GM21723 (cell line): Measurements from ENCODE around the gene SIGLECL1.

Experiments used
- ATAC-seq: cut with Tn5 transposase; IDR thresholded peaks from one replicate; pipeline ENCODE4 v1.9.1; 2021; ENCODE audit warnings: mild to moderate bottlenecking, moderate library complexity; ENCODE audit not compliant: unreplicated experiment

SIGLECL1 gene

GRCh38 chr19:51252306-51253079 lies 1.6 kb downstream of the SIGLECL1 start:
- no peak for ATAC-seq

DNA sequence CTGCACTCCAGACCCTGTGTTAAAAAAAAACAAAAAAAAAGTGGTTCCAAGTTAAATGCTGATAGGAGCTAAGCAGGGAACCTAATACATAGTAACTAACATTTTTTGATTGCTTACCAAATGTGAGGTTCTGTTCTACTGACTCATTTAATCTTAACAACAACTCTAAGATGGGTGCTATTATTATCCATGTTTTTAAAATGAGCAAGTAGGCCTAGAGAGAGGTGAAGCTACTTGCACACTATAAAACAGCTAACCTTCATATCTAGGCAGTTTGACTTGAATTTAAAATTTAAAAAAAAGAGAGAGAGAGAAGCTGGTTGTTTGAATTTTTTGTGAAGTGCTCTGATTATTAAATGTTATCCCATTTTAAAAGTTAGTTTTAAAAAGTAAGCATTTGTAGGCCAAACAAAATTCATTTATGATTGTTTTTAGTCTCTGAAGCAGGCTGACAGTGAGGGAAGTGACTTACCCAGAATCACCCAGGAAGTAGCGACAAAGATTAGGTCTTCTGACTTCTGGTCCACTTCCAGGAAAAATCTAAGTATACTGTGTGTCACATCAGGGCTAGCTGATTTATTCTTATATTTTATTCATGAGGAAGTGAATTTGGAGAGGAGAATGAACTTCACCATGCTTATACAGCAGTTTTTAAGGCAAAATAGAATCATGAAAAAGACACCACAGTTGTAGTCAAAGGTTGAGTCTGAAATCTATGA lies 2.4 kb downstream of the SIGLECL1 start:
- no peak for ATAC-seq

DNA sequence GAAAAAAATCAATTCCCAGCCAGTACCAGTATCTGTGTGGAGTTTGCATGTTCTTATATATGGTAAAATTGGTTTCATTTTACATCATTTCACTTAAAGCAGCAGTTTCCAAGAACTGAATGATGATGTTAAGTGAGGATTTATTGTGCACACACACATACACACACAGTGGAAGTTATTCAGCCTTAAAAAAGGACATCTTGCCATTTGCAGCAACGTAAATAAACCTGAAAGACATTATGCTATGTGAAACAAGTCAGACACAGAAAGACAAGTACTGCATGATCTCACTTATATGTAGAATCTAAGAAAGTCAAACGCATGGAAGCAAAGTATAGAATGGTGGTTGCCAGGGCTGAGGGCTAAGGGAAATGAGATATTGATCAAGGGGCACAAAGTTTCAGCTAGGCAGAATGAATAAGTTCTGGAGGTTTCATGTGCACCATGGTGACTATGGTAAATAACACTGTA lies 5.3 kb downstream of the SIGLECL1 start:
- ATAC-seq = no peak

DNA sequence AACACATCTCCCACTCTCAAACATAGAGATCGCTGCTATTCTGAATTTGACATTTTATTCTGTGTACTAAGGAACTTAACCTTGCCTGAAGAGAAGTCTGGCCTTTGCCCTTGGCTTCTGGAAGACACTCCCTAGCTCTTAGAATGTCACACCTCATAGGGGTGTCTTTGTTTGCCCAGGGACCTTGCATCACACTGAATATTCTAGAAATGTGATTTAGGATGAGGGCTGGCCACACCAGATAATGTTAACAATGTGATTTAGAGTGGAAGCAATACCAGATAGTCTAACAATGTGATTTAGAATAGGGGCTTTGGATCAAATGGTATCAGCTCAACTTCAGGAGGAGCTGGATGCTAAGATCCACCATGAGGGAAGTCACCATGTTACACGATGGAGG lies 6.6 kb downstream of the SIGLECL1 start:
- no peak for ATAC-seq

DNA sequence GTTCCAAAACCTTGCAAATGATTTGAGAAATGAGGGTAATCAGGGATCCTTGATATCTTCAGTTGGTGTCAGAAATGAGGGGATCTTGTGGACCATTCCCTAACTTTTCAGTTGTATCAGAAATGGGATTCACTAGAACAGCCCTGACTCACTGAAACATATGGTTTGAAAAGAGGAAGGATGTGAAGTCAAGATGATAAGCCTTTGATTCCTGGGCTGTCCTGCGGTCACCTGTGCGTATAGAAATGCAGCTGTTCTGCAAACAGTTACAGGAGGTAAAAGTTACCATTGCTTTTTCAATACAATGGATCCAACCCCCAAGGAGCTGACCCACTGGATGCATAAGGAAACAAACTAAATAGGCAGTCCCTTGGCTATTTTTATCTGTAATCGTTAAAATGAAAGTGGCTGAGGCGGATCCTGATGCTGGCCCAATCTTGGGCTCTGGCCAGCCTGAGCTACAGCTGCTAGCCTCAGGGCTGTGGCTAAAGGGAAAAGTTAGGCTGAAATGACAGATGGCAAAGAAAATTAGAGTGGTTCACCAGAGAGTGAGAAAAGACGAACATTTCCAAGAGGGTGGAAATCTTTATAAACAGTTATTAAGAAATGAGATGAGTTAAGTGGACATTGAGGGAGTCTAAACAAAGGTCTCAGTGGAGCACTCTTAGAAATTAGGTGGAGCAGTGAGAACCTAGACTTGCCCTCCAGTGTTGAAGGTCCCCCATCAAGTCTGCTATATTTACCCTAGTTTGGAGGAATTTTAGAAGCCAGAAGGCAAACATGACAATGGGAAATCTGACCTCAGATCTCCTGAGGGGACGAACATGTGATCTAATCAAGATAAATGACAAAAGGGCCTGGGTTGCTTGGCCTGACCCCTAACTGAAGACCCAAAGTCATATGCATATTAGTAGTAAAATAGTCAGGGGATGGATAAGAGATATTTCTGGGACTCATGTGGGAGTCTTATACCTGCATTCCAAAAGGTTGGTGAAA lies 7.6 kb downstream of the SIGLECL1 start:
- no peak for ATAC-seq

DNA sequence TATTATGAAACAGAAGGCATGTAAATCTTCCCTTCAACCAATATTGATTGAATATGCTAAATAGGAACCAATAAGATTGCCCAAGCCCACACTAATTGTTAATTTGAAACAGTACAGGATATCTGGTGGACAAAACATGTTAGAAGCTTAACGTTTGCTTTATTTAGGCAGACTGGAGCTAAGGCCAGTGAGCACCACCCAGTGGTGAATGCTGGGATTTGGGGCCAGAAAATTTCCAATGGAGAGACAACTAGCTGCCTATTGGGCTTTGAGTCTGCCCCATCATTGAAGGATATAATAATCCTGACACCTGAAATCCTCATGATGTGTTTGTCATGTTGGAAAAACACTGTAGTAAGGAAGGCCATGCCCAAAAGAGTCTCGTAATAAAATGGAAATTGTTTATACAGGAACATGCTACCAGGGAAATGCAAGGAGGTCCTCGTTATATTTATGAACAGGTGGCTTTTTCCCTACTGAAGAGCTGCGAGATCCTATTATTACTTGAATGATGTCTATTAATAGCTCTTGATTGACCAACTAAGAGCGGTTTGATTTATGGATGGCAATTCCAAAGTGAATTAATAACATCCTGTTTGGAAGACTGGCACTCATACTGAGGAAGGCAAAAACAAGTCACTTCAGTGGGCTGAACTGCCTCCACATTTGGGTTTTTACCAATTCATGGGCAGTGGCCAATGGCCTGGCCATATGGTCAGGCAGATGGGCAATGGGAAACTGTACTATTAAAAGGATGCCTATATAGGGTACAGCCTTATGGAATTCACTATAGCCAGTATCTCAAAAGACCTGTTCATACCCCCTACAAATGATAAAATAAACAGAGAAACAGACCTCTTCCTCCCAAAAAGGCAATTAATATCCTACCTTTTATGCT lies 8.7 kb downstream of the SIGLECL1 start:
- no peak for ATAC-seq

GRCh38 chr19:51263808-51264207 lies 12.9 kb downstream of the SIGLECL1 start:
- no peak for ATAC-seq

DNA sequence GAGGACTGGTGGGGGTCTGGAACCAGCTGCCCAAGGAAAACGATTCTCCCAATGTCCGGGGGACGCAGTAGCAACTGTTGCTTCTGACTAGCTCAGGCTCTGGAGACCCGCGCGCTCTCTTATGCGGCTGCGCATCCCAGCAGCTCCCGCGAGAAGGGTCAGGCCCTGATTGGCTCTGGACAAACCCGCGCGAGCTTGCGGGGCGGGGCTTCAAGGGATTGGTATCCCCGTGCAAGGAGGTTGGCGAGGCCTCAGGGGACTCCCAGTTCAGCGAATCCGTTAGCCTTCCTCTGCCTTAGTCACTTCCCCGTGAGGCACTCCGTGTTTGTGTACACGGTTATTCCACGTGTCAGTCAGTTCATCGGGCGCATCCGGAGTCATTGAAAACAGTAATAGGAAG lies 20.2 kb downstream of the SIGLECL1 start:
- ATAC-seq = no peak

DNA sequence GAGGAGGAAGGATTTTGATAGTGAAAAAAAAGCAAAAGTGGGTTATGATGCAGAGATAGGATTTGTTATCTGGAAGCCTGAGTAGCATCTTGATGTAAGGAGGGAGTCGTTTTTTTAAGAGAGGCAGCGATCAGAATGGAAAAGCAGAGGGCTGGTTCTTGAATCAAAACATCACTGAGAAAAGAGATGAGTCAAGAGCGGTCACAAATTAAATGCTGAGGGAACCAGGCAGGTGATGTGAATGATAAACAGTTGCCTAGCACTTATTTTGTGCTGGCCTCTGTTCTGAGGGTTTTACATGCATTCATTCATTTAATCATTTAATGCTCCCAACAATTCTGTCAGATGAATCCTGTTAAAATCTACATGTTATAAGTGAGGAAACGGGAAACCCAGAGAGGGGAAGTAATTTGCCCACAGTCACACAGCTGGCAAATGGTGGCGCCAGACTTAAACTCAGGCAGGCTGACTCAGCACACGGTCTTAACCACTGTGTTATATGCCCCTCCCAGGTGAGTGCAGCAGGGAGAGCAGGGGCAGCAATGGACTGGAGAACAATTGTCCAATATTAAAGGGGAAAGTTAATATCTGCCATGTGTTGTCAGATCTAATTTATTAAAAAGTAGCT lies 21.4 kb downstream of the SIGLECL1 start:
- no peak for ATAC-seq

GRCh38 chr19:51274049-51274770 lies 23.3 kb downstream of the SIGLECL1 start:
- no peak for ATAC-seq

- no peak for ATAC-seq
Observed at GRCh38 chr19:51277112-51277511, 26.2 kb downstream of the SIGLECL1 start.

DNA sequence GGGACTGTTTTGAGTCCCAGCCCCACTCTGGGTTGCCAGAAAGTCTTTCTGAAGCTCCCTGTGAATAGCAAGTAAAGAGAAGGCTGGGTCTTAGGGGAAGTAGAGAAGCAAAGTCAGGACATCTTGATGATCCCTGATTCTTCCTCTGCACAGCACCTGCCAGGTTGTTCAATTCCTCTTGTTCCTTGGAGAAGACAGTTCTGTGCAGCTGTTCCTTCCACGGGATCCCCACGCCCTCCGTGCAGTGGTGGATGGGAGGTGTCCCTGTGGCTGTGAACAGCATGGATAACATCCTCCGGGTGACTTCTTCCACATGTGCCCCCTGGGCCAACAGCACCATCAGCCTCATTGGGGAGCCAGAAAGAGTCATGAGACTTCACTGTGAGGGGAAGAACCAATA lies 31.5 kb downstream of the SIGLECL1 start:
- no peak for ATAC-seq

DNA sequence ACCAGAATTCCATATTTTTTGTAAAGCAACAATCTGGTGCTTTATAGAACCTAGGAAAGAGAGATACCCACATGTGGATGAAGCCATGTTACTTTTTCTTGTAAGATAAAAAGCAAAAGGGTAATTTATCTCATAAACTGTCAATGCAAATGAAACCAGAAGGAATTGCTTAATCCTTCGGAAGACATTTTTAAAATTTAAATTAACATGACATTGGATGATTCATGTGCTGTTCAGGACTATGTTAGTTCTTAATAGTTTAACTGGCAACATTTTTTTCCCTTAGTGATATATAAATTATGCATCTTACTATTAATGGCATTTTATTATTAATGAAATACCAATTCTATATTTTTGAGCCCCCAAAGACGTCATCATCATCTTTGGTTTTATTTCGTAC lies 34.8 kb downstream of the SIGLECL1 start:
- no peak for ATAC-seq

- ATAC-seq = no peak
Observed at GRCh38 chr19:51289635-51290034, 38.8 kb downstream of the SIGLECL1 start.

GRCh38 chr19:51292971-51293370 lies 42.1 kb downstream of the SIGLECL1 start:
- no peak for ATAC-seq

DNA sequence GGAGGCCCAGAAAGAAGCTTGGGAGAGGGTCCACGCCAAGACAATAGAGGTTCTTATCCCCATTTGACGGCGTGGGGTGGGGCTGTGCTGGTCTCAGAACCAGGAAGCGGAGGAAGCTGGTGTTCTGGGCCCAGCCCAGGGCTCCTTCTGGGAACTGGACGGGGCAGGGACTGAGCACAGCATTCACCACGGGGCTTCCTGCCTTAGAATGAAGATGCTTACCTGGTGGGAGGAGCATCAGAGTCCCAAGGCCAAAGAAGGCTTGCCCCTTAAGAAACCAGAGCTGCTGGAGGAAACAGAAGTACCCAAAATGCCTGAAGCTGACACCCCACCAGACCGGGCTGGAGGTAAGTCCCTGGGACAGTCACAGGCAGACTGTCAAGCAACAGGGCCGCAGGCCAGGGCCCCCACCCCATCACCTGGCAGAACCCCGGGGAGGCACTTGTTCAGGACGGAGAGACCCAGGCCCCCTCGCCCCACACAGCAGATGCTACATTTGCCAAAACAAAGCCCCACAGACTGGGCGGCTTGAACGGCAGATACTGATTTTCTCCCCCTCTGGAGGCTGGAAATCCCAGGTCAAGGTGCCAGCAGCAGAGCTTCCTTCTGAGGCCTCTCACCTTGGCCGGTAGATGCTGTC lies 42.8 kb downstream of the SIGLECL1 start:
- no peak for ATAC-seq

GRCh38 chr19:51294211-51294976 lies 43.5 kb downstream of the SIGLECL1 start:
- ATAC-seq = no peak

DNA sequence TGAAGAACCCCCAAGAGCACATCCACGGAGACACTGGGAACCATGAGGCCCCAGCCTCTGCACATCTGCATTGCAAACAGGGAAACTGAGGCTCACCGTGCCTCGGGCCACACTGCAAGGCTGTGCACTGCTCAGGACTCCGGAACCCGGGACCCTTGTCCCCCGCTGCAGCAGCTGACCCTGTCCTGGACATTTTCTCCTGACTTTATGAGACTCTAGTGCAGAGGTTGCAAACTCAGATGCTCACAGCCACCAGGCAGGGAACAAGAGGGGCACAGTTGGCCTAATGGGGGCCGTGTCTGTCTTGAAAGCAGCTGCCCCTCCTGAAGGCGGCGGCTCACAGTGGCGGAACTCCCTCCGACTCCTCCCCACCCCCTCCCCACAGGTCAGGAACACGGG lies 44.1 kb downstream of the SIGLECL1 start:
- ATAC-seq = no peak
